T-cell (primary cell): ENCODE measurements around the gene IMMP2L. TPM values are rescaled to one million over a fixed set of nuclear protein-coding genes. Genes with fewer than 3 reads are reported as not detected.

Source experiments
- ATAC-seq, 4 experiments: fragments of 200-7000 bp in 3 of 4; fragments of 150-1000 bp in 1 of 4; cut with Tn5 transposase; replicated peaks in 1 of 4; 1 replicate in 3 of 4; 2 replicates in 1 of 4; pipeline ENCODE4 v1.10.0; 2021; ENCODE audit warnings: moderate library complexity in 3 of 4, mild to moderate bottlenecking in 2 of 4, moderate number of reproducible peaks in 1 of 4
- CTCF ChIA-PET, 2 donors: fragments of 300-600 bp; sonication (Branson Sonifier 250); formaldehyde crosslinking; loops; one replicate each; lab custom pipeline; 2022; ENCODE audit warnings: antibody characterized with exemption in 2 of 2; lab: Charles Lee
- POLR2A ChIA-PET, 2 donors: fragments of 300-600 bp; sonication (Branson Sonifier 250); formaldehyde crosslinking; loops; one replicate each; lab custom pipeline; 2022; ENCODE audit warnings: antibody characterized with exemption in 2 of 2; lab: Charles Lee
- DNase-seq, 35 experiments: peaks; one replicate each; pipeline versions ENCODE4 v3.0.0 to v3.0.0-alpha.2; 2013 to 2023
- H3K27ac ChIP-seq: one replicate; pipeline ENCODE4 v1.5.1; 2013; ENCODE audit warnings: low read length
- H3K27me3 ChIP-seq, 2 experiments: replicated peaks in 1 of 2; 1 replicate in 1 of 2; 2 replicates in 1 of 2; pipeline versions ENCODE4 v1.6.1 to v1.7.0; 2013; ENCODE audit warnings: low read length in 1 of 2, mixed read lengths in 1 of 2; ENCODE audit not compliant: control insufficient read depth in 2 of 2, insufficient read depth in 2 of 2; ENCODE audit errors: extremely low read depth in 1 of 2
- H3K36me3 ChIP-seq, 2 donors: 1 replicate in 1 of 2; 2 replicates in 1 of 2; pipeline versions ENCODE4 v1.6.1 to v1.7.0; 2013; ENCODE audit warnings: low read length in 1 of 2; ENCODE audit not compliant: control insufficient read depth in 2 of 2, insufficient read depth in 1 of 2; ENCODE audit errors: extremely low read depth in 1 of 2
- H3K4me1 ChIP-seq, 2 experiments: 1 replicate in 1 of 2; 2 replicates in 1 of 2; pipeline versions ENCODE4 v1.6.1 to v1.7.0; 2013; ENCODE audit warnings: low read length in 2 of 2, mixed read lengths in 1 of 2; ENCODE audit not compliant: insufficient read depth in 2 of 2, control insufficient read depth in 1 of 2; ENCODE audit errors: extremely low read depth in 1 of 2
- H3K4me3 ChIP-seq, 2 donors: 1 replicate in 1 of 2; 2 replicates in 1 of 2; pipeline versions ENCODE4 v1.5.1 to v1.7.0; 2013; ENCODE audit warnings: mild to moderate bottlenecking in 2 of 2, low read length in 1 of 2, moderate library complexity in 1 of 2; ENCODE audit not compliant: control insufficient read depth in 1 of 2; ENCODE audit errors: extremely low read depth in 1 of 2
- H3K9me3 ChIP-seq: 2 replicates; pipeline ENCODE4 v1.7.0; 2013
- H3K27ac Mint-ChIP-seq, 2 donors: one replicate each; pipeline ENCODE4 v1.8.0; 2020 to 2021; ENCODE audit warnings: mild to moderate bottlenecking in 2 of 2, mixed read lengths in 2 of 2
- H3K27me3 Mint-ChIP-seq, 2 donors: one replicate each; pipeline ENCODE4 v1.8.0; 2021 to 2022; ENCODE audit warnings: mixed read lengths in 2 of 2
- H3K36me3 Mint-ChIP-seq: one replicate; pipeline ENCODE4 v1.8.0; 2021; ENCODE audit warnings: mixed read lengths
- H3K4me1 Mint-ChIP-seq, 3 donors: one replicate each; pipeline ENCODE4 v1.8.0; 2020 to 2022; ENCODE audit warnings: mixed read lengths in 3 of 3, mild to moderate bottlenecking in 1 of 3
- H3K4me3 Mint-ChIP-seq, 3 donors: one replicate each; pipeline ENCODE4 v1.8.0; 2020 to 2022; ENCODE audit warnings: mild to moderate bottlenecking in 3 of 3, mixed read lengths in 3 of 3, moderate library complexity in 3 of 3
- H3K9me3 Mint-ChIP-seq, 3 donors: one replicate each; pipeline ENCODE4 v1.8.0; 2020 to 2022; ENCODE audit warnings: mixed read lengths in 3 of 3
- WGBS: methylation state at CpG from one replicate; pipeline ENCODE4 v1.1.5; 2013; ENCODE audit warnings: missing lambda C conversion rate; ENCODE audit not compliant: insufficient coverage; 5-methylcytosine and 5-hydroxymethylcytosine counted together
- total RNA-seq, 35 experiments: library from RNA in 6 of 35; stranded (reverse) in 6 of 35; fragments of 120-200 nt in 1 of 35; gene quantifications; one replicate each; pipeline versions ENCODE4 v1.2.1 to v1.2.4 and lab custom pipeline; 2013 to 2026

Gene IMMP2L
- total RNA-seq, 5 donors from 2014 or later (not counting 1 experiment from before 2014, with no cell fraction given), result 14.1 to 27.3 (median 21.7) TPM

GRCh38 chr7:111038185-111038584, 524.1 kb downstream of the IMMP2L start:
- H3K4me1 ChIP-seq, result peaks cover 0 to 6% of the 10 kb centered on the region in 2 experiments
- Mint-ChIP-seq H3K4me1 (peaks cover 13 to 19% (median 13%) of the 10 kb centered on the region in 3 donors), H3K4me3 (no peak overlapping the region), H3K36me3 (no peaks in the 10 kb centered on the region), H3K27me3 (no peaks in the 10 kb centered on the region), H3K27ac (no peak overlapping the region), H3K9me3 (no peaks in the 10 kb centered on the region)
- ATAC-seq (no peak), DNase-seq (no peak)
- CTCF ChIA-PET, result no interaction called here
- no peak overlapping the region for H3K27ac ChIP-seq
- H3K36me3 ChIP-seq, result no peaks in the 10 kb centered on the region
- no peak overlapping the region for H3K4me3 ChIP-seq
- WGBS, result no CpG with 5 or more reads among the region's 3 CpGs
- no peaks in the 10 kb centered on the region for H3K27me3 ChIP-seq
- POLR2A ChIA-PET, result no interaction called here
- H3K9me3 ChIP-seq, result no peaks in the 10 kb centered on the region

GRCh38 chr7:111031916-111032315, 530.4 kb downstream of the IMMP2L start:
- Mint-ChIP-seq H3K36me3 (no peaks in the 10 kb centered on the region), H3K4me1 (peaks cover 30 to 42% (median 31%) of the 10 kb centered on the region in 3 donors), H3K4me3 (no peak overlapping the region), H3K27ac (no peak overlapping the region), H3K9me3 (no peaks in the 10 kb centered on the region), H3K27me3 (no peaks in the 10 kb centered on the region)
- Histone ChIP-seq H3K9me3 (no peaks in the 10 kb centered on the region), H3K36me3 (no peaks in the 10 kb centered on the region), H3K4me1 (peaks cover 3 to 40% of the 10 kb centered on the region in 2 experiments), H3K27ac (no peak overlapping the region), H3K27me3 (no peaks in the 10 kb centered on the region), H3K4me3 (no peak overlapping the region)
- WGBS, result 100% methylated on average over 2 of the region's 7 CpGs
- POLR2A ChIA-PET, result no interaction called here
- DNase-seq (no peak), ATAC-seq (no peak)
- CTCF ChIA-PET, result interaction anchor here in 1 of 2 donors (0.6 kb wide), 2 partner anchors 9 to 66 kb away, joined by 3 to 7 read pairs; no protein-coding TSS in a partner anchor

GRCh38 chr7:111030336-111030735, 532.0 kb downstream of the IMMP2L start:
- ChIA-PET POLR2A (interaction anchor here (0.8 to 1.1 kb wide), 2 partner anchors 47 to 187 kb away, joined by 3 to 4 read pairs; no protein-coding TSS in a partner anchor), CTCF (interaction anchor here (0.6 to 0.8 kb wide), 2 partner anchors 91 to 941 kb away, joined by 4 to 13 read pairs; no protein-coding TSS in a partner anchor)
- H3K4me3 Mint-ChIP-seq, result no peak overlapping the region
- Histone ChIP-seq H3K27ac (no peak overlapping the region), H3K27me3 (no peaks in the 10 kb centered on the region), H3K36me3 (no peaks in the 10 kb centered on the region), H3K9me3 (no peaks in the 10 kb centered on the region), H3K4me1 (peaks cover 3 to 55% of the 10 kb centered on the region in 2 experiments), H3K4me3 (no peak overlapping the region)
- H3K9me3 Mint-ChIP-seq, result no peaks in the 10 kb centered on the region
- H3K27ac Mint-ChIP-seq, result peak overlapping the region; percentile 87 to 91
- peaks cover 45 to 57% (median 46%) of the 10 kb centered on the region in 3 donors for H3K4me1 Mint-ChIP-seq
- ATAC-seq, result no peak
- H3K36me3 Mint-ChIP-seq, result no peaks in the 10 kb centered on the region
- H3K27me3 Mint-ChIP-seq, result no peaks in the 10 kb centered on the region
- DNase-seq, result no peak

GRCh38 chr7:111029574-111030251, 532.6 kb downstream of the IMMP2L start:
- no peaks in the 10 kb centered on the region for H3K27me3 ChIP-seq
- no peaks in the 10 kb centered on the region for H3K36me3 ChIP-seq
- Mint-ChIP-seq H3K27me3 (no peaks in the 10 kb centered on the region), H3K27ac (peak overlapping the region; percentile 87 to 91), H3K36me3 (no peaks in the 10 kb centered on the region), H3K9me3 (no peaks in the 10 kb centered on the region), H3K4me1 (peaks cover 52 to 64% (median 52%) of the 10 kb centered on the region in 3 donors), H3K4me3 (peak overlapping the region in 2 of 3 donors; percentile 4 to 52)
- H3K9me3 ChIP-seq, result no peaks in the 10 kb centered on the region
- DNase-seq (peak in 22 of 35 experiments; percentile 4 to 67 (median 24)), ATAC-seq (peak in 2 of 4 experiments; percentile 22 to 25)
- peaks cover 3 to 59% of the 10 kb centered on the region in 2 experiments for H3K4me1 ChIP-seq
- H3K4me3 ChIP-seq, result peak overlapping the region in 1 of 2 donors; percentile 15
- POLR2A ChIA-PET, result interaction anchor here (0.7 to 1.3 kb wide), 3 partner anchors 11 to 187 kb away, joined by 3 to 4 read pairs (median 3); no protein-coding TSS in a partner anchor
- no CpG with 5 or more reads among the region's 1 CpG for WGBS
- H3K27ac ChIP-seq, result no peak overlapping the region
- CTCF ChIA-PET, result interaction anchor here in 1 of 2 donors (0.5 to 1.4 kb wide), 2 partner anchors 45 to 54 kb away, joined by 3 read pairs; no protein-coding TSS in a partner anchor

GRCh38 chr7:111029141-111029572, 533.1 kb downstream of the IMMP2L start:
- Histone ChIP-seq H3K36me3 (no peaks in the 10 kb centered on the region), H3K27ac (no peak overlapping the region), H3K4me3 (no peak overlapping the region), H3K4me1 (peaks cover 6 to 64% of the 10 kb centered on the region in 2 experiments), H3K27me3 (no peaks in the 10 kb centered on the region), H3K9me3 (no peaks in the 10 kb centered on the region)
- WGBS, result no CpG with 5 or more reads among the region's 1 CpG
- DNase-seq, result no peak
- no peak for ATAC-seq
- H3K4me3 Mint-ChIP-seq, result peak overlapping the region in 1 of 3 donors; percentile 52
- H3K9me3 Mint-ChIP-seq, result no peaks in the 10 kb centered on the region
- H3K4me1 Mint-ChIP-seq, result peaks cover 57 to 69% (median 57%) of the 10 kb centered on the region in 3 donors
- POLR2A ChIA-PET, result interaction anchor here (0.7 to 1.3 kb wide), 2 partner anchors 10 to 84 kb away, joined by 3 read pairs; no protein-coding TSS in a partner anchor
- H3K36me3 Mint-ChIP-seq, result no peaks in the 10 kb centered on the region
- H3K27me3 Mint-ChIP-seq, result no peaks in the 10 kb centered on the region
- CTCF ChIA-PET, result interaction anchor here in 1 of 2 donors (0.5 to 1.4 kb wide), 2 partner anchors 46 to 54 kb away, joined by 3 read pairs; no protein-coding TSS in a partner anchor
- H3K27ac Mint-ChIP-seq, result peak overlapping the region; percentile 87 to 91

GRCh38 chr7:111027396-111027795, 534.9 kb downstream of the IMMP2L start:
- CTCF ChIA-PET, result no interaction called here
- H3K27ac Mint-ChIP-seq, result peak overlapping the region; percentile 32 to 85
- Histone ChIP-seq H3K27me3 (no peaks in the 10 kb centered on the region), H3K27ac (no peak overlapping the region), H3K4me3 (no peak overlapping the region), H3K36me3 (no peaks in the 10 kb centered on the region), H3K4me1 (peaks cover 11 to 76% of the 10 kb centered on the region in 2 experiments), H3K9me3 (no peaks in the 10 kb centered on the region)
- peak overlapping the region in 2 of 3 donors; percentile 25 to 61 for H3K4me3 Mint-ChIP-seq
- peaks cover 69 to 83% (median 69%) of the 10 kb centered on the region in 3 donors for H3K4me1 Mint-ChIP-seq
- H3K27me3 Mint-ChIP-seq, result no peaks in the 10 kb centered on the region
- POLR2A ChIA-PET, result no interaction called here
- ATAC-seq, result no peak
- 33% methylated on average over 3 of the region's 4 CpGs for WGBS
- no peak for DNase-seq
- no peaks in the 10 kb centered on the region for H3K9me3 Mint-ChIP-seq
- H3K36me3 Mint-ChIP-seq, result peaks cover 4% of the 10 kb centered on the region
